Suprapubic skin (tissue), 3 donors: Measurements from ENCODE around the gene METTL22.

ENCODE experiments used
- CTCF ChIP-seq, 2 donors: fragments of 200-600 bp in 1 of 2; fragments of 450-650 bp in 1 of 2; sonication (generic) in 1 of 2; IDR thresholded peaks; one replicate each; pipeline ENCODE4 v1.5.1; 2016 to 2019; ENCODE audit warnings: antibody characterized with exemption in 2 of 2, mild to moderate bottlenecking in 1 of 2, moderate library complexity in 1 of 2
- POLR2A ChIP-seq, 2 donors: fragments of 450-650 bp; IDR thresholded peaks; one replicate each; pipeline ENCODE4 v1.6.1; 2017; ENCODE audit warnings: antibody characterized with exemption in 2 of 2, mild to moderate bottlenecking in 2 of 2, moderate library complexity in 2 of 2

DNA sequence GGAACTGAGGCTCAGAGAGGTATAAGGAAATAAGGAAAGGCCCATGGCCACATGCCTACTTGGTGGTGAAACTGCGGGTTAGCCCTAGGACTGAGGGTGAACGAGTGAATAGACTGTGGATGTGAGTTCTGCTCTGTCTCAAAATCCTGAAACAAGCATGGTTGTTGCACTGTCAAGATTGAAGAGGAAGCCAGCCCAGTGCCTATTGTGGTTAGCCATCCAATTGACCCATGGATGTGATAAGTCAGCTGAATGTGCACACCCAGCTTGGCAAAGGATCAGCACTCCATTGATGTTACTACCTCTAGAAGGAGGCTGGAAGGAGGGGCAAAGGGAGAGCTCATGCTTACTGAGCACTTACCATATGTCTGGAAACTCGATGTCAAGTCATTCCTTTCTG lies 35.6 kb upstream of the METTL22 start:
- TF ChIP-seq CTCF (IDR thresholded peaks at IDR 0.05): no peak
- TF ChIP-seq POLR2A (IDR thresholded peaks at IDR 0.05): no peak
